Neural progenitor cell (in vitro differentiated cells): ENCODE results near the gene FRMPD1.

Experiments used
- CTCF ChIP-seq: fragments of 200-600 bp; sonication (generic); IDR thresholded peaks from 2 replicates; pipeline ENCODE4 v1.5.1; 2017; ENCODE audit warnings: antibody characterized with exemption, mild to moderate bottlenecking
- EZH2 ChIP-seq: fragments of 200-600 bp; sonication (generic); IDR thresholded peaks from 2 replicates; pipeline ENCODE4 v1.6.1; 2017; ENCODE audit warnings: antibody characterized with exemption, mild to moderate bottlenecking, moderate library complexity
- EZH2phosphoT487 ChIP-seq: fragments of 200-600 bp; sonication (generic); IDR thresholded peaks from 2 replicates; pipeline ENCODE4 v1.6.1; 2017; ENCODE audit warnings: antibody characterized with exemption

DNA sequence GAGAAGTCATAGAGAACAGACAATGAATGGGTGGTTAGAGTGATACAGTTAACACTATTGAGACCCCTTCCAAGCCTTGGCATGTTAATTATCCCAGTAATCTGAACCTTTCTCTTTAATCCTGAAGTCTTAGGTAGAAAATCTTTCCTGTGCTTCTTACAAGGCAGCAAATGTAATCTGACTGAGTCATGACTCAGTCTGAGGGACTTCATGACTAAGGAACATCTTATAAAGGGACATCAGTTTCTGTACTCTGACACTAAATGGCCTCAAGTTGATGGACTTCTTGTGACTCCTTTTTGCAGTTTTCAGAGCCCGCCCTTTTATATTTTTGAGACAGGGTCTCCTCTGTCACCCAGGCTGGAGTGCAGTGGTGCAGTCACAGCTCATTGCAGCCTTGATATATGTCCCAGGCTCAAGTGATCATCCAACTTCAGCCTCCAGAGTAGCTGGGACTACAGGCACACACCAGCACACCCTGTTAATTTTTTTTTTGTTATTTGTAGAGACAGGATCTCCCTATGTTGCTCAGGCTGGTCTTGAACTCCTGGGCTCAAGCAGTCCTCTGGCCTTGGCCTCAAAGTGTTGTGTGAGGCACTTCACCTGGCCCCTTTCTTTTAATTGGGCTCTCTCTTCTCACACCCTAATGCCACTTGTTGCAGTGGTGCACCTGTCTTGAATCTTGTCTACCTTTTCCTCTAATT lies 124.6 kb downstream of the FRMPD1 start:
- TF ChIP-seq CTCF (no peak), EZH2 (no peak), EZH2phosphoT487 (no peak)
